ENCODE data around the gene SEMA4A.
A peak's percentile ranks its signal among the peaks of the same experiment; 100 is the strongest.

Gene SEMA4A

GRCh38 chr1:156134716-156135435 lies 18.5 kb upstream of the SEMA4A start:
- DNase-seq (ENCODE audit: low read depth) = no peak
- no peak for TF ChIP-seq CTCF (IDR thresholded peaks at IDR 0.05; ENCODE audit: insufficient read depth, low read depth, low read length, missing control alignments)
- no peak overlapping the region for H3K4me3 ChIP-seq (ENCODE audit: low read depth, low read length)

- TF ChIP-seq CTCF (IDR thresholded peaks at IDR 0.05; ENCODE audit: insufficient read depth, low read depth, low read length, missing control alignments) = no peak
- no peak overlapping the region for H3K4me3 ChIP-seq (ENCODE audit: low read depth, low read length)
- DNase-seq (ENCODE audit: low read depth) = no peak
Measured at GRCh38 chr1:156135930-156136871, 17.2 kb upstream of the SEMA4A start.

DNA sequence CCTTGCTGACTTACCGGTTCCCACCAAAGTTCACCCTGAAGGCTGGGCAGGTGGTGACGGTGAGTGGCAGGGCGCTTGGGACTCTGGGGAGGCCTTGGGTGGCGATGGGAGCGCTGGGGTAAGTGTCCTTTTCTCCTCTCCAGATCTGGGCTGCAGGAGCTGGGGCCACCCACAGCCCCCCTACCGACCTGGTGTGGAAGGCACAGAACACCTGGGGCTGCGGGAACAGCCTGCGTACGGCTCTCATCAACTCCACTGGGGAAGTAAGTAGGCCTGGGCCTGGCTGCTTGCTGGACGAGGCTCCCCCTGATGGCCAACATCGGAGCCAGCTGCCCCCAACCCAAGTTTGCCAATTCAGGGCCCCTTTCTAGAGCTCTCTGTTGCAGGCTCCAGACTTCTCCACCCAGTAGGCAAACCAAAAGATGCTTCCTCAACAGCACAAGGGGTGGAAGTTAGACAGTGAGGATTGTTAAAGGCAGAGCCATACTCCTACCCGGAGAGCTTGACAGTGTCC lies 16.4 kb upstream of the SEMA4A start:
- DNase-seq (ENCODE audit: low read depth) = no peak
- TF ChIP-seq CTCF (IDR thresholded peaks at IDR 0.05; ENCODE audit: insufficient read depth, low read depth, low read length, missing control alignments) = no peak
- H3K4me3 ChIP-seq (ENCODE audit: low read depth, low read length) = no peak overlapping the region

- TF ChIP-seq CTCF (IDR thresholded peaks at IDR 0.05; ENCODE audit: insufficient read depth, low read depth, low read length, missing control alignments) = no peak
- H3K4me3 ChIP-seq (ENCODE audit: low read depth, low read length) = no peak overlapping the region
- DNase-seq (ENCODE audit: low read depth) = no peak
Measured at GRCh38 chr1:156138458-156138867, 14.9 kb upstream of the SEMA4A start.

DNA sequence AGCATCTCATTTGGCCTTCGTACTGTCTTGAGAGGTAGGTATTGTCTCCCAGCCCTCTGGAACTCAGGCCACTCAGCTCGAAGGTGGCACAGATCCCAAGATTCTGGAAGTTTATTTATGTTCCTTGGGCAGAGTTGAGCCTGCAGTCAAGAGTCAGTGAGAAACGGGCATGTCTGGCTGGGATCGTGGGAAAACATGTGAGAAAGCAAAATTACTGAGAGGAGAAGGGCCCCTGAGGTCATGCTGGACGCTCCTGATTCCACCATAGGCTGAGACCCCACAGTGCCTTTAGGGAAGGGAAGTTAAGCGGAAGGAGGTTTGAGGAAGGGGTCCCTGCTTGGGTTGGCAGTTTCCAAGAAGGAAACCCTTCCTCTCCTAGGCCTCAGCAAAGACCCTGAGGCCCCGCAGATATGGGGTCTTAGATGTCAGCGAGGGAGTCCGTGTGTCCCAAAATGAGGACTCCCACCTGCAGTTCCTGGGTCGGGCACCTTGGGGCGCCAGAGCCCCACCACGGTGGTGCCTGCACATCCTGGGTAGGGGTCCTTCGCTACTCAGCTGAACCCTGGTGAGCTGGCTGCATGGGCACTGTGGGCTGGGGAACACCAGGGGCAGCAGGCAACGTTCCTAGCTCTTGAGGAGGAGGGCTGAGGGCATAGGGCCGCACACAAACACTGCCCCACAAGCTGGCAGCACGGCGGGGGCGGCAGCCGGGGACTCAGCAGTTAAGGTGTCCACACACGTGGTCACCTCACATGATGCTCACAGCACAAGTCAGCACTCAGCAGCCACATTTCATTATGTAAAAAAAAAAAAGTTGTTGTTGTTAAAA lies 12.3 kb upstream of the SEMA4A start:
- H3K4me3 ChIP-seq (ENCODE audit: low read depth, low read length) = no peak overlapping the region
- peak; percentile 71 for TF ChIP-seq CTCF (IDR thresholded peaks at IDR 0.05; ENCODE audit: insufficient read depth, low read depth, low read length, missing control alignments)
- DNase-seq (ENCODE audit: low read depth) = no peak

DNA sequence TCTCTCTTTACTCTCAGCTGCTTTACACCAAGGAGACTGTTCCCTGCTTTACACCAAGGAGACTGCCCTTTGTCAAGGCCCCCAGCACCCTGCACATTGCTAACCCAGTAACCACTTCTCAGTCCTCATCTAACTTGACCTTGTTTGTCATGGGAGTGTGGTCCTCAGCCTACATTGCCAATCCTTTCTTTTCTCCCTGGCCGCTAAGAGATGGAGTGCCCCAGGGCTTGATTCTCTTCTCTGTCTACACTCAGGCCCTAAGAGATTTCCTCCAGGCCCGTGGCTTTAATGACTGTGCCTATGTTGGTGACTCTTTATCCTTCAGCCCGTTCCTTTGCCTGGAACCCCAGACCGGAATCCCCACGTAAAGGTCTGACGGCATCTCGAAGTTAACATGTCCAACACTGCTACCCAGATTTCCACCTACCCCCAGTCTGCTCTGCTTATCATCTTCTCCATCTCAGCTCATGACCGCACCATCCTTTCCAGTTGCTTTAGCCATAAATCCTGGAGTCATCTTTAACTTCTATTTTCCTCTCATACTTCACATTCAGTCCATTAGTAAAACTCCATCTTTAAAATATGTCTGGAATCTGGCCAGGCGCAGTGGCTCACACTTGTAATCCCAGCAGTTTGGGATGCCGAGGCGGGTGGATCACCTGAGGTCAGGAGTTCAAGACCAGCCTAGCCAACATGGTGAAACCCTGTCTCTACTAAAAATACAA lies 9.5 kb upstream of the SEMA4A start:
- no peak for DNase-seq (ENCODE audit: low read depth)
- no peak for TF ChIP-seq CTCF (IDR thresholded peaks at IDR 0.05; ENCODE audit: insufficient read depth, low read depth, low read length, missing control alignments)
- no peak overlapping the region for H3K4me3 ChIP-seq (ENCODE audit: low read depth, low read length)

All from GM12865 (cell line).